Ovary (tissue), 9 donors: ENCODE results near the gene KRTAP5-3. TPM values are rescaled to one million over a fixed set of nuclear protein-coding genes. Genes with fewer than 3 reads are reported as not detected.

Experiments
- DNase-seq, 5 donors: peaks; one replicate each; pipeline ENCODE4 v3.0.0-alpha.2; 2019 to 2020
- H3K27ac ChIP-seq, 2 donors: fragments of 200-600 bp; one replicate each; pipeline versions ENCODE4 v1.5.1 to v1.8.0; 2019 to 2022
- H3K27me3 ChIP-seq: fragments of 200-600 bp; one replicate; pipeline ENCODE4 v1.8.0; 2022
- H3K36me3 ChIP-seq: fragments of 200-600 bp; sonication (generic); one replicate; pipeline ENCODE4 v1.5.1; 2019
- H3K4me1 ChIP-seq: one replicate; pipeline ENCODE4 v1.8.1; 2013; ENCODE audit warnings: mild to moderate bottlenecking, moderate library complexity; ENCODE audit not compliant: insufficient read depth
- H3K4me3 ChIP-seq: fragments of 200-600 bp; sonication (generic); one replicate; pipeline ENCODE4 v1.5.1; 2017
- H3K9me3 ChIP-seq, 2 donors: fragments of 200-600 bp in 1 of 2; sonication (generic) in 1 of 2; one replicate each; pipeline versions ENCODE4 v1.5.1 to v1.8.1; 2013 to 2019; ENCODE audit warnings: mild to moderate bottlenecking in 1 of 2, moderate library complexity in 1 of 2
- CTCF ChIP-seq, 3 donors: fragments of 450-650 bp in 2 of 3; fragments of 200-600 bp in 1 of 3; IDR thresholded peaks; one replicate each; pipeline versions ENCODE4 v1.5.1 to v1.8.0; 2016 to 2022; ENCODE audit warnings: antibody characterized with exemption in 3 of 3, mild to moderate bottlenecking in 1 of 3
- EP300 ChIP-seq: sonication (generic); formaldehyde crosslinking; IDR thresholded peaks from one replicate; pipeline ENCODE4 v1.6.1; 2017; ENCODE audit warnings: antibody characterized with exemption
- POLR2A ChIP-seq: fragments of 450-650 bp; IDR thresholded peaks from one replicate; pipeline ENCODE4 v1.6.1; 2017; ENCODE audit warnings: antibody characterized with exemption, mild to moderate bottlenecking, moderate library complexity
- WGBS, 3 donors: extraction: QIAGEN DNeasy Blood & Tissue Kit in 1 of 3; methylation state at CpG; one replicate each; pipeline versions ENCODE4 v1.1.5 to v1.1.7; 2013 to 2017; 5-methylcytosine and 5-hydroxymethylcytosine counted together
- intact Hi-C, 4 donors: fragments of 100-400 bp; cut with DNase I; formaldehyde crosslinking; loops; one replicate each; pipeline versions ENCODE4 v1.11.0 to v1.15.1; 2022 to 2023
- polyA plus RNA-seq, 2 donors: library from polyadenylated mRNA; stranded (reverse); fragments of 200-250 nt in 1 of 2; fragments of 350-450 nt in 1 of 2; fragmentation: Illumina TruSeq in 1 of 2; extraction: RNeasy Lipid Tissue Mini Kit (QIAGEN cat#74804) in 1 of 2; gene quantifications; one replicate each; pipeline ENCODE4 v1.2.3, GENCODE V29; 2013 to 2014
- total RNA-seq, 7 donors: library from RNA; depleted of rRNA in 2 of 7; stranded (reverse); fragments of >200 nt in 2 of 7; fragmentation: NEBNext Ultra II Directional in 3 of 7; extraction: Animal tissue kit (Norgen Biotek cat#: 25700) in 3 of 7; gene quantifications; one replicate each; pipeline versions ENCODE4 v1.1.0 to v1.2.4, GENCODE V29; 2016 to 2023
- donor health status: DM: no; HTN: no; CAD: no; lungs with moderate emphysema.
- donor health status: DM: no; HTN: no; CAD: no.
- donor health status: Bipolar disorder and iron deficiency.
- donor health status: DM: yes; HTN: yes; CAD: no.
- donor health status: DM: no; HTN: no; CAD: no.
- donor health status: DM: yes; HTN: yes; CAD: no.

Gene KRTAP5-3
- total and polyA plus RNA-seq, 9 donors: not detected

GRCh38 chr11:1568441-1568911 is 39.8 kb downstream of the KRTAP5-3 start:
- no peaks in the 10 kb centered on the region for H3K9me3 ChIP-seq
- H3K36me3 ChIP-seq: no peaks in the 10 kb centered on the region
- DNase-seq: peak in 1 of 5 donors; percentile 12
- WGBS, 3 donors: 51 to 57% (median 54%) methylated on average over 13 of the region's 13 CpGs
- intact Hi-C loops: no loop called here
- H3K4me3 ChIP-seq: no peak overlapping the region
- no peak overlapping the region for H3K27ac ChIP-seq
- H3K27me3 ChIP-seq: no peaks in the 10 kb centered on the region
- no peaks in the 10 kb centered on the region for H3K4me1 ChIP-seq
- no peak for TF ChIP-seq CTCF (IDR thresholded peaks at IDR 0.05)
- no peak for TF ChIP-seq EP300
- TF ChIP-seq POLR2A: no peak

- Histone ChIP-seq H3K27ac (no peak overlapping the region), H3K27me3 (no peaks in the 10 kb centered on the region), H3K36me3 (no peaks in the 10 kb centered on the region), H3K4me1 (no peaks in the 10 kb centered on the region), H3K9me3 (no peaks in the 10 kb centered on the region), H3K4me3 (no peak overlapping the region)
- intact Hi-C loops: no loop called here
- 64 to 76% (median 74%) methylated on average over 4 to 7 of the region's 7 CpGs for WGBS, 3 donors
- DNase-seq: no peak
- TF ChIP-seq POLR2A: no peak
- no peak for TF ChIP-seq EP300
- TF ChIP-seq CTCF (IDR thresholded peaks at IDR 0.05): no peak
Observed at GRCh38 chr11:1567721-1568100, 40.6 kb downstream of the KRTAP5-3 start.

- H3K27ac ChIP-seq: no peak overlapping the region
- H3K36me3 ChIP-seq: no peaks in the 10 kb centered on the region
- no peak for TF ChIP-seq POLR2A
- no peak for TF ChIP-seq CTCF (IDR thresholded peaks at IDR 0.05)
- TF ChIP-seq EP300: no peak
- intact Hi-C loops: no loop called here
- no peaks in the 10 kb centered on the region for H3K4me1 ChIP-seq
- WGBS, 3 donors: 73 to 80% (median 74%) methylated on average over 13 of the region's 13 CpGs
- H3K27me3 ChIP-seq: no peaks in the 10 kb centered on the region
- DNase-seq: no peak
- H3K4me3 ChIP-seq: no peak overlapping the region
- no peaks in the 10 kb centered on the region for H3K9me3 ChIP-seq
Observed at GRCh38 chr11:1567052-1567720, 41.1 kb downstream of the KRTAP5-3 start.

- no peak for TF ChIP-seq POLR2A
- Histone ChIP-seq H3K9me3 (no peaks in the 10 kb centered on the region), H3K27ac (no peak overlapping the region), H3K4me1 (no peaks in the 10 kb centered on the region), H3K36me3 (no peaks in the 10 kb centered on the region), H3K4me3 (no peak overlapping the region), H3K27me3 (no peaks in the 10 kb centered on the region)
- 67 to 73% (median 72%) methylated on average over 15 to 20 of the region's 20 CpGs for WGBS, 3 donors
- DNase-seq: no peak
- intact Hi-C loops: no loop called here
Observed at GRCh38 chr11:1566381-1567051, 41.7 kb downstream of the KRTAP5-3 start.

- Histone ChIP-seq H3K27me3 (no peaks in the 10 kb centered on the region), H3K4me3 (no peak overlapping the region), H3K9me3 (no peaks in the 10 kb centered on the region), H3K27ac (no peak overlapping the region), H3K36me3 (no peaks in the 10 kb centered on the region), H3K4me1 (no peaks in the 10 kb centered on the region)
- WGBS, 3 donors: 72 to 84% (median 77%) methylated on average over 5 of the region's 5 CpGs
- DNase-seq: no peak
- intact Hi-C loops: no loop called here
- TF ChIP-seq POLR2A (no peak), CTCF (IDR thresholded peaks at IDR 0.05) (no peak), EP300 (no peak)
Observed at GRCh38 chr11:1565904-1566247, 42.4 kb downstream of the KRTAP5-3 start.
